Measurements from ENCODE around the gene NEAT1.

The NEAT1 gene

GRCh38 chr11:65438257-65439151 is 15.9 kb downstream of the NEAT1 start:
- H3K79me2 ChIP-seq (ENCODE audit: low read length): peaks cover 37% of the 10 kb centered on the region
- peaks cover 95% of the 10 kb centered on the region for H4K20me1 ChIP-seq (ENCODE audit: insufficient read depth, low read length)
- no peak overlapping the region for H3K9ac ChIP-seq (ENCODE audit: low read length)
- no peak overlapping the region for H3K4me2 ChIP-seq (ENCODE audit: low read length)
- peaks cover 77% of the 10 kb centered on the region for H3K36me3 ChIP-seq (replicated peaks; ENCODE audit: low read depth, low read length)
- H3K27me3 ChIP-seq (ENCODE audit: low read depth, low read length): no peaks in the 10 kb centered on the region
- TF ChIP-seq CTCF (IDR thresholded peaks at IDR 0.05; ENCODE audit: low read depth, low read length): no peak
- TF ChIP-seq EZH2phosphoT487 (IDR thresholded peaks at IDR 0.05; ENCODE audit: low read depth): no peak
- no peak overlapping the region for H2AFZ ChIP-seq (ENCODE audit: low read depth, low read length)
- H3K27ac ChIP-seq (ENCODE audit: low read length): no peak overlapping the region
- H3K4me3 ChIP-seq (ENCODE audit: low read length): no peak overlapping the region
- H3K4me1 ChIP-seq (ENCODE audit: low read length): peaks cover 48% of the 10 kb centered on the region
- no peaks in the 10 kb centered on the region for H3K9me3 ChIP-seq (ENCODE audit: insufficient read depth, low read length)

- H3K9ac ChIP-seq (ENCODE audit: low read length): no peak overlapping the region
- H3K27ac ChIP-seq (ENCODE audit: low read length): no peak overlapping the region
- peaks cover 51% of the 10 kb centered on the region for H3K4me1 ChIP-seq (ENCODE audit: low read length)
- H3K27me3 ChIP-seq (ENCODE audit: low read depth, low read length): no peaks in the 10 kb centered on the region
- peak overlapping the region; percentile 30 for H3K4me2 ChIP-seq (ENCODE audit: low read length)
- peaks cover 96% of the 10 kb centered on the region for H4K20me1 ChIP-seq (ENCODE audit: insufficient read depth, low read length)
- H3K36me3 ChIP-seq (replicated peaks; ENCODE audit: low read depth, low read length): peaks cover 71% of the 10 kb centered on the region
- no peak overlapping the region for H2AFZ ChIP-seq (ENCODE audit: low read depth, low read length)
- TF ChIP-seq EZH2phosphoT487 (IDR thresholded peaks at IDR 0.05; ENCODE audit: low read depth) (no peak), CTCF (IDR thresholded peaks at IDR 0.05; ENCODE audit: low read depth, low read length) (no peak)
- no peaks in the 10 kb centered on the region for H3K9me3 ChIP-seq (ENCODE audit: insufficient read depth, low read length)
- no peak overlapping the region for H3K4me3 ChIP-seq (ENCODE audit: low read length)
- peaks cover 29% of the 10 kb centered on the region for H3K79me2 ChIP-seq (ENCODE audit: low read length)
Measured at GRCh38 chr11:65439331-65440181, 17.0 kb downstream of the NEAT1 start.

DNA sequence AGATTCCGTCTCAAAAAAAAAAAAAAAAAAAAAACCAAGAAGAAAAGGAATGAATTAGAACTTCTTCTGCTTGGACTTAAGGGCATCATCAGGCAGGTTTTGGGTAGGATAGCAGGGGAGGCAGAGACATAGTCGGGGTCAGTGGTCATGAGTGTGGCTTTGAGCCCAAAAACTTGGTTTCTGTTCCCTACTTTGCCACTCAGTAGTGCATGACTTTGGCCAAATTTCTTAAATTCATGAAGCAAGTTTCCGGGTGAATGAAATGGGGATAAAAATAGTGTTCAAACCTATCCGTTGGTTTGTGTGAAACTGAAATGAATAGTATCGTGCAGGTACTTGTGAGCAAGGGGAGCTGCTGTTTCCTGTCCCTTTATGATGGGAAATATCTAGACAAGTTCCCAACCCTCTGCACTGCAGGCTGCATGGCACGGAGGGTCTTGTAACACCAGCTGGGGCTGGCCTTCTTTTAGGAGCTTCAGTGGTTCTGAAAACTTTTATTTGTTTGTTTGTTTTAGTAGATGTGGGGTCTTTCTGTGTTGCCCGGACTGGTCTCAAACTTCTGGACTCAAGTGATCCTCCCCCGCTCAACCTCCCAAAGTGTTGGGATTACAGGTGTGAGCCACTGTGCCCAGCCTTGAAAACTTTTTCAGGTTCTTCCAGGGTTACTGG is 18.4 kb downstream of the NEAT1 start:
- Histone ChIP-seq H3K9ac (ENCODE audit: low read length) (no peak overlapping the region), H2AFZ (ENCODE audit: low read depth, low read length) (no peak overlapping the region), H3K4me1 (ENCODE audit: low read length) (peaks cover 51% of the 10 kb centered on the region), H3K9me3 (ENCODE audit: insufficient read depth, low read length) (no peaks in the 10 kb centered on the region), H3K27ac (ENCODE audit: low read length) (peak overlapping the region; percentile 25), H3K36me3 (replicated peaks; ENCODE audit: low read depth, low read length) (peaks cover 57% of the 10 kb centered on the region), H3K4me2 (ENCODE audit: low read length) (peak overlapping the region; percentile 11), H3K79me2 (ENCODE audit: low read length) (peaks cover 23% of the 10 kb centered on the region), H3K4me3 (ENCODE audit: low read length) (no peak overlapping the region), H3K27me3 (ENCODE audit: low read depth, low read length) (no peaks in the 10 kb centered on the region), H4K20me1 (ENCODE audit: insufficient read depth, low read length) (peaks cover 88% of the 10 kb centered on the region)
- no peak for TF ChIP-seq CTCF (IDR thresholded peaks at IDR 0.05; ENCODE audit: low read depth, low read length)
- no peak for TF ChIP-seq EZH2phosphoT487 (IDR thresholded peaks at IDR 0.05; ENCODE audit: low read depth)
